ENCODE measurements around the gene EVA1B.
A peak's percentile ranks its signal among the peaks of the same experiment; 100 is the strongest.

Gene EVA1B

GRCh38 chr1:36279110-36279788 lies 44.2 kb downstream of the EVA1B start:
- peak; percentile 23 for DNase-seq (ENCODE audit: low read depth)

GRCh38 chr1:36276688-36277087 lies 46.8 kb downstream of the EVA1B start:
- no peak for DNase-seq (ENCODE audit: low read depth)

DNA sequence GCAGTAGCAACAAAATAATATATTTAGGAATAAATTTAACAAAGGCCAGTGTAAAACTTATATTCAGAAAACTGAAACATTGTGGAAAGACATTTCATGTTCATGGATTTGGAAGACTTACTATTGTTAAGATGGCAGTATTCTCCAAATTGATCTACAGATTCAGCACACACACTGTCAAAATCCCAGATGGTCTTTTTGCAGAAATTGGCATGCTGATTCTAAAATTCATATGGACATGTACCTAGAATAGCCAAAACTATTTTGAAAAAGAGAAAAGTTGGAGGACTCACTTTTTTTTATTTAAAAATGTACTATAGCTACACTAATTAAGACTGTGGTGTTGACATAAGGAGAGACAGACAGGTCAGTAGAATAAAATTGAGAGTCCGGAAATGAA lies 49.2 kb downstream of the EVA1B start:
- no peak for DNase-seq (ENCODE audit: low read depth)

- DNase-seq (ENCODE audit: low read depth) = no peak
Observed at GRCh38 chr1:36273024-36273423, 50.4 kb downstream of the EVA1B start.
